NCI-H748 treated with DMSO at 0.1 percent for 48 hours (cell line): ENCODE data around the gene RBM26.

ENCODE experiments used
- DNase-seq: peaks from one replicate; lab custom pipeline; 2025; lab: John Stamatoyannopoulos, UW

Gene RBM26

DNA sequence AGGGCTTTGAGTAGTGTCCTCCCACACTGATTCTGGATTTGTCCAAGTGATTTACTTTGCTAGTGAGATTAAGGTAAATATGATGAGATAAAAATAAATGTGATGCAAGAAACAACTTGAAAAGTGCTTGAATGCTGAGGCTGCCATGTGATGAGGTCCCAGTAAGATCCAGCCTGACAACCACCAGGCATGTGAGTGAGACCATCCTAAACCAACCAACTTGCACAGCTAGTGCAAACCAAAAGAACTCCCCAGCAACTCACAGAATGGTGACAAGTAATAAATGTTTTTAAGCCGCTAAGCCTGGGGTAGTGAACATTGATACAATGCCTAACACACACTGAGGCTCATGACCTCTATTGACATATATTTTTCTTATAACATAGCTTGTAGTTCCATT is 13.3 kb upstream of the RBM26 start:
- no peak for DNase-seq

DNA sequence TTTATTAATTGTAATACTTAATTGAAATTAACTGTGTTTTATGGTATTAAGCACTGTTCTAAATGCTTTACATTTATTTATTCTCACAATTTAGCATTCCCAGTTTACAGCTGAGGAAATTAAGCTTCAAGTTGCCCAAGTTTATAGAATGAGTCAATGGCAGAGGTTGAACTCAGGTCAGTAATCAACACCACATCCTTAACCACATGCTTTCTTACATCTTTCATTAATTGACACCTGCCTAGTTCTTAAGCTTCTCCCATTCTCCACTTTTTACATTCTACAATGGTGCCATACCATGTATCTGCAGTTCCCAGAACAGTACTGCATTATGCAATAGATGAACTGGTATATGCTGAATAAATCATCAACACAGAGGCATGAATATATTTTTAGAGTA is 11.7 kb upstream of the RBM26 start:
- no peak for DNase-seq

DNA sequence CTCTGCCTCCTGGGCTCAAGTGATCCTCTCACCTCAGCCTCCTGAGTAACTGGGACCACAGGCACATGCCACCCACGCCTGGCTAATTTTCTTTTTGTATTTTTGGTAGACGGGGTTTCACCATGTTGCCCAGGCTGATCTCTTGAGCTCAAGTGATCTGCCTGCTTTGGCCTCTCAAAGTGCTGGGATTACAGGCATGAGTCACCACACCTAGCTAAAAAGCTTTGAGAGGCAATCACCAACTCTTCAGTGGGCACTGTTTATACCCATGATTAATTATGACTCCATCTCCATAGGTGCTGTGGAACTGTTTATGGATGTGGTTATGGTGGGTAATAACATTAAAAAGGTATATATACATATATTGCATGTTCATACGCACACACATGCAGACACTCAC is 7.5 kb upstream of the RBM26 start:
- DNase-seq, result no peak

DNA sequence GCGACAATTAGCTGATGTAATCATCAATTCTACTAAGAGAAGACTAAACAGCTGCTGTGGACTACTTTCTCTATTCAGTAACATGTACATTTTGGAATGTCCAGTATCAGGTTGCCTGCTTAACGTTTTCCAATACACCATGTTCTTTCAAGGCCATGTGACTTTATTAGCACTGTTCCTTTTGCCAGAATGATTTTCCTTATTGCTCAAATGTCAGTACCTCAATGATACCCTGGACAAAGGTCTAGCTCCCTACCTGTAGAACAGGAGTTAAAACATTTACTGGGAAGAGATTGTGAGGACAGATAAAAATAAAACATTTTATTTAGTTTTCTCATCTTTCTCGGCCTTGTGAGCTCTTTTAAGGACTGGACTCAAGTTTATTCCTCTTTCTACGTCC is 3.8 kb upstream of the RBM26 start:
- DNase-seq, result no peak

DNA sequence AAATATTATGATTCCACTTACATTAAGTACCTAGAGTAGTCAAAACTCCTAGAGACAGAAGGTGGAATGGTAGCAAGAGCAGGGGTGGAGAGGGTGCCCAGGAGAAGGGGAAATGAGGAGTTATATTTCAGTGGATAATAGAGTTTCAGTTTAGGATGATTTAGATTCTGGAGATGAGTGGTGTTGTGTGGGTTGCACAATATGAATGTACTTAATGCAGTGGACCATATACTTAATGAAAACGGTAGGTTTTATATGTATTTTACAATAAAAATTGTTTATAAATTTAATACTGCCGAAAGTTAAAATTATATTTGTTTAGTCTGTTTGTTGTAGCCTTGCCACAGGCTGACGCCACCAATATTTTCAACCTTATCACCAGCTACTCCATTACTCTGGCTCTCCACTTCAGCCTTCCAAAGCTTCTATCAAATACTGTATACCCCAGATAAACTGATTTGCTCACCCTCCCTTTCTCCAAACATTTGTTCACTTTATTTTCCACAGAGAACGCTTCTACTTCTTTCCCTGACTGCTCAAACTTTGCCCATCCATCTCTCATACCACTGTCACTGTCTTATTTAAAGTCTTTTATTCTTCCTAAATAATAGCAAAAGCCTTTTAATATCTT is 1.4 kb upstream of the RBM26 start:
- no peak for DNase-seq

- peak; percentile 83 for DNase-seq
Measured at GRCh38 chr13:79406597-79406908, 498 bp upstream of the RBM26 start.

- DNase-seq, result no peak
Measured at GRCh38 chr13:79405501-79405830, 589 bp downstream of the RBM26 start.

- peak; percentile 20 for DNase-seq
Measured at GRCh38 chr13:79404985-79405384, 1.1 kb downstream of the RBM26 start.

DNA sequence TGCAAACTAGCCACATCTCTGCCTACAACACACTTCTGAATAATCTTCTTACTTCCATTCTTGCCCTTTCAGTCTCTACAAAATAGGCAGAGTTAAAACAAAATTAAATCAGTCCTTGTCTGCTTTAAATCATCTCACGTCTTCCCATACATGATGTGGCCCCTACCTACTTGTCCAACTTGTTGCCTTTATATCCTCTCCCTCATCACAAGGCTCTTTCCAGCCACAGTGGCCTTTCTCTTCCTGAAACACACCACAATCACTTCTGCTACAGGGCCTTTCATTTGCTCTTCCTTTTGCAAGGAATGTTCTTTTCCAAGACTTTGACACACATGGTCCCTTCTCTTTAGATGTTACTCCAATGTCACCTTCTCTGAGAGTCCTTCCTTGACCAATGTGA is 1.7 kb downstream of the RBM26 start:
- DNase-seq, result no peak

GRCh38 chr13:79403113-79403512 is 2.9 kb downstream of the RBM26 start:
- DNase-seq, result no peak

- no peak for DNase-seq
Measured at GRCh38 chr13:79402679-79403078, 3.4 kb downstream of the RBM26 start.

- DNase-seq, result no peak
Measured at GRCh38 chr13:79402074-79402635, 3.9 kb downstream of the RBM26 start.

GRCh38 chr13:79401259-79402070 is 4.6 kb downstream of the RBM26 start:
- no peak for DNase-seq

DNA sequence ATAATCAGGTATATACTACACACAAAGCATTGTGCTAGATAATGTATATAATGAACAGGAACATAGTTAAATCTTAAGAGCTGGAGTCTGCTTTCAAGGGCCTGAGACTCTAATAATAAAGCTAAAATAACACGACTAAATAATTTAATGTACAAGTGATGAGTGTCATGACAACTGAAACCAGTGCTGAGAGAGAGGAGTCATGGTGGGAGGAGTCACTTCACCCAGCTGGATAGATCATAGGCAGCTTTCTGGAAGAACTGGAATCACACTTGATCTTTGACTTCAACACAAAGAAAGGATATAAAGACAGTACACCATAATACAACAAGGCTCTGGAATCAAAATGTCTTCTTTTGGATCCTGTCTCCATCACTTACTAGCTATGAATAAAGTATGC is 7.1 kb downstream of the RBM26 start:
- DNase-seq, result no peak

DNA sequence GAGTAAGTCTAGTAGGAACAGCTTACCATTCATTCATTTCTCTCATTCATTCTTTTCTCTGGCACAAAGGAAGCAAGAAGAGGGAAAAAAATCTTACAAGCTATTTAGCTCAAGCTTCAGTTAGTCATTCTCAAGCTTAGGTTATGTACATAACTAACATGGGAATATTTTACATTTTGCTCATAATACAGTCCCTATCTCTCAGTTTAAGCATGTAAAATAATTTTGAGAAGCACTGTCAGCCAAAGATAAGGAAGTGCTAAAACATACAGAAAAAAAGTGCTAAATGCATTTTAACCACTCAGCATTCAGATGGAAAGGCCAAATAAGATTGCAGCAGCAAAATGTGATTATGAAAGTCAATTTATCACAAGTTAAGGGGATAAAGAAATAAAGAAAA is 7.9 kb downstream of the RBM26 start:
- no peak for DNase-seq

DNA sequence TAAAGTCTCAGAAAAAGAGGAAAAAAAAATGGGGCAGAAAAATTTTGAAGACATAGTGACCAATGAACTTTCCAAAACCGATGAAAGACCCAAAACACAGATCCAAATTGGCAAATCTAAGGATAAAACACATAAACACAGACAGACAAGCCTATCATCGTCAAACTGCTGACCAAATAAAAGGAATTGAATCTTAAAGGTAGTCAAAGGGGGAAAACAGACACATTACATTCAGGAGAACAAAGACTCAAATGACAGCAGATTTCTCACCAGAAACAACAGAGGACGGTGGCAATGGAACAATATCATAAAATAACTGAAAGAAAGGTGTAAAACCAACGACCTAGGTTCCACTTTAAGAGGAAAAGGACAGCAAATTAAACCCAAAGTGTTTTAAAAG is 10.2 kb downstream of the RBM26 start:
- DNase-seq, result no peak

- peak; percentile 89 for DNase-seq
Measured at GRCh38 chr13:79393564-79394249, 12.3 kb downstream of the RBM26 start.

GRCh38 chr13:79392882-79393563 is 13.0 kb downstream of the RBM26 start:
- DNase-seq, result no peak

GRCh38 chr13:79389026-79389425 is 17.0 kb downstream of the RBM26 start:
- DNase-seq, result no peak

- DNase-seq, result no peak
Measured at GRCh38 chr13:79387853-79388252, 18.2 kb downstream of the RBM26 start.

GRCh38 chr13:79386125-79386826 is 19.8 kb downstream of the RBM26 start:
- no peak for DNase-seq

DNA sequence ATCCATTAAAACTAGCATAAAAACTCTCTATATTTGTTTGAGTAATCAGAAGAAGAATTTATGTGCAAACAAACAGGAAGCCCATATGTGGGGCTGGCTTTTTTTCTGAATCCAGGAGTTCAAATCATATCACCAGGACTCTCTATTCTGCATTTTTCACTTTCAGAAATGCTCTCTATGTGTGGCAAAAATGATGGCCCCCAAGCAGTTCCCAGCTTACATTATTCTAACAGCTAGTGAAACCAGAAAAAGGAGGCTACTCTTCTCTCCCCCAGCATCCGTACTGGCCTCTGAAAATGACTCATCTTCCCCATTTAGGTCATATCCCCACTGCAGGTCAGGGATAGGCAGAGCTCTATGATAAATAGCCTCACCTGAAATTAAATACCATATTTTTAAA is 20.4 kb downstream of the RBM26 start:
- no peak for DNase-seq
